ENCODE results near the gene RERE.
"Not testable (repeated sequence)": the region's sequence is repeated elsewhere in the genome, so short reads cannot be mapped to it uniquely, and the experiment has no call there.

RERE gene

GRCh38 chr1:8625981-8626898 lies 191.2 kb downstream of the RERE start:
- no peaks in the 10 kb centered on the region for H3K9me3 ChIP-seq (ENCODE audit: control insufficient read depth, low read length)
- no peaks in the 10 kb centered on the region for H3K27me3 ChIP-seq (replicated peaks; ENCODE audit: control insufficient read depth, insufficient read depth, low read length, poor library complexity, severe bottlenecking)
- no peaks in the 10 kb centered on the region for H3K36me3 ChIP-seq (ENCODE audit: control insufficient read depth, insufficient read depth, low read length)
- DNase-seq = no peak
- H3K4me1 ChIP-seq (ENCODE audit: control insufficient read depth, insufficient read depth, low read length, poor library complexity, severe bottlenecking) = no peaks in the 10 kb centered on the region
- no peak overlapping the region for H3K4me3 ChIP-seq (ENCODE audit: insufficient read depth, low read depth, low read length, poor library complexity, severe bottlenecking)
- H3K27ac ChIP-seq (ENCODE audit: insufficient read depth, low read length, poor library complexity, severe bottlenecking) = no peak overlapping the region

- no peak for DNase-seq
- Histone ChIP-seq H3K4me1 (ENCODE audit: control insufficient read depth, insufficient read depth, low read length, poor library complexity, severe bottlenecking) (no peaks in the 10 kb centered on the region), H3K9me3 (ENCODE audit: control insufficient read depth, low read length) (no peaks in the 10 kb centered on the region), H3K36me3 (ENCODE audit: control insufficient read depth, insufficient read depth, low read length) (no peaks in the 10 kb centered on the region), H3K4me3 (ENCODE audit: insufficient read depth, low read depth, low read length, poor library complexity, severe bottlenecking) (no peak overlapping the region), H3K27ac (ENCODE audit: insufficient read depth, low read length, poor library complexity, severe bottlenecking) (no peak overlapping the region), H3K27me3 (replicated peaks; ENCODE audit: control insufficient read depth, insufficient read depth, low read length, poor library complexity, severe bottlenecking) (no peaks in the 10 kb centered on the region)
Measured at GRCh38 chr1:8625491-8625890, 191.9 kb downstream of the RERE start.

GRCh38 chr1:8623651-8624192 lies 193.7 kb downstream of the RERE start:
- H3K27ac ChIP-seq (ENCODE audit: insufficient read depth, low read length, poor library complexity, severe bottlenecking); H3K4me1 ChIP-seq (ENCODE audit: control insufficient read depth, insufficient read depth, low read length, poor library complexity, severe bottlenecking); H3K4me3 ChIP-seq (ENCODE audit: insufficient read depth, low read depth, low read length, poor library complexity, severe bottlenecking); H3K9me3 ChIP-seq (ENCODE audit: control insufficient read depth, low read length); H3K27me3 ChIP-seq (replicated peaks; ENCODE audit: control insufficient read depth, insufficient read depth, low read length, poor library complexity, severe bottlenecking); H3K36me3 ChIP-seq (ENCODE audit: control insufficient read depth, insufficient read depth, low read length); DNase-seq: not testable (repeated sequence)

GRCh38 chr1:8621785-8622348 lies 195.6 kb downstream of the RERE start:
- not testable (repeated sequence) for H3K4me1 ChIP-seq (ENCODE audit: control insufficient read depth, insufficient read depth, low read length, poor library complexity, severe bottlenecking); H3K27ac ChIP-seq (ENCODE audit: insufficient read depth, low read length, poor library complexity, severe bottlenecking); H3K9me3 ChIP-seq (ENCODE audit: control insufficient read depth, low read length); H3K4me3 ChIP-seq (ENCODE audit: insufficient read depth, low read depth, low read length, poor library complexity, severe bottlenecking); H3K27me3 ChIP-seq (replicated peaks; ENCODE audit: control insufficient read depth, insufficient read depth, low read length, poor library complexity, severe bottlenecking); DNase-seq; H3K36me3 ChIP-seq (ENCODE audit: control insufficient read depth, insufficient read depth, low read length)

GRCh38 chr1:8621034-8621582 lies 196.3 kb downstream of the RERE start:
- not testable (repeated sequence) for H3K9me3 ChIP-seq (ENCODE audit: control insufficient read depth, low read length); H3K4me1 ChIP-seq (ENCODE audit: control insufficient read depth, insufficient read depth, low read length, poor library complexity, severe bottlenecking); H3K36me3 ChIP-seq (ENCODE audit: control insufficient read depth, insufficient read depth, low read length); DNase-seq; H3K27ac ChIP-seq (ENCODE audit: insufficient read depth, low read length, poor library complexity, severe bottlenecking); H3K4me3 ChIP-seq (ENCODE audit: insufficient read depth, low read depth, low read length, poor library complexity, severe bottlenecking); H3K27me3 ChIP-seq (replicated peaks; ENCODE audit: control insufficient read depth, insufficient read depth, low read length, poor library complexity, severe bottlenecking)

- not testable (repeated sequence) for DNase-seq; H3K36me3 ChIP-seq (ENCODE audit: control insufficient read depth, insufficient read depth, low read length); H3K9me3 ChIP-seq (ENCODE audit: control insufficient read depth, low read length); H3K27ac ChIP-seq (ENCODE audit: insufficient read depth, low read length, poor library complexity, severe bottlenecking); H3K4me3 ChIP-seq (ENCODE audit: insufficient read depth, low read depth, low read length, poor library complexity, severe bottlenecking); H3K27me3 ChIP-seq (replicated peaks; ENCODE audit: control insufficient read depth, insufficient read depth, low read length, poor library complexity, severe bottlenecking); H3K4me1 ChIP-seq (ENCODE audit: control insufficient read depth, insufficient read depth, low read length, poor library complexity, severe bottlenecking)
Measured at GRCh38 chr1:8619917-8620502, 197.4 kb downstream of the RERE start.

- DNase-seq; H3K4me1 ChIP-seq (ENCODE audit: control insufficient read depth, insufficient read depth, low read length, poor library complexity, severe bottlenecking); H3K9me3 ChIP-seq (ENCODE audit: control insufficient read depth, low read length); H3K4me3 ChIP-seq (ENCODE audit: insufficient read depth, low read depth, low read length, poor library complexity, severe bottlenecking); H3K27me3 ChIP-seq (replicated peaks; ENCODE audit: control insufficient read depth, insufficient read depth, low read length, poor library complexity, severe bottlenecking); H3K27ac ChIP-seq (ENCODE audit: insufficient read depth, low read length, poor library complexity, severe bottlenecking); H3K36me3 ChIP-seq (ENCODE audit: control insufficient read depth, insufficient read depth, low read length): not testable (repeated sequence)
Measured at GRCh38 chr1:8619419-8619818, 198.0 kb downstream of the RERE start.

- DNase-seq; H3K4me1 ChIP-seq (ENCODE audit: control insufficient read depth, insufficient read depth, low read length, poor library complexity, severe bottlenecking); H3K9me3 ChIP-seq (ENCODE audit: control insufficient read depth, low read length); H3K27ac ChIP-seq (ENCODE audit: insufficient read depth, low read length, poor library complexity, severe bottlenecking); H3K27me3 ChIP-seq (replicated peaks; ENCODE audit: control insufficient read depth, insufficient read depth, low read length, poor library complexity, severe bottlenecking); H3K36me3 ChIP-seq (ENCODE audit: control insufficient read depth, insufficient read depth, low read length); H3K4me3 ChIP-seq (ENCODE audit: insufficient read depth, low read depth, low read length, poor library complexity, severe bottlenecking): not testable (repeated sequence)
Measured at GRCh38 chr1:8616791-8617190, 200.6 kb downstream of the RERE start.

- not testable (repeated sequence) for H3K4me3 ChIP-seq (ENCODE audit: insufficient read depth, low read depth, low read length, poor library complexity, severe bottlenecking); H3K36me3 ChIP-seq (ENCODE audit: control insufficient read depth, insufficient read depth, low read length); H3K27me3 ChIP-seq (replicated peaks; ENCODE audit: control insufficient read depth, insufficient read depth, low read length, poor library complexity, severe bottlenecking); H3K27ac ChIP-seq (ENCODE audit: insufficient read depth, low read length, poor library complexity, severe bottlenecking); H3K9me3 ChIP-seq (ENCODE audit: control insufficient read depth, low read length); DNase-seq; H3K4me1 ChIP-seq (ENCODE audit: control insufficient read depth, insufficient read depth, low read length, poor library complexity, severe bottlenecking)
Measured at GRCh38 chr1:8611634-8612515, 205.6 kb downstream of the RERE start.

Measured in effector memory CD4-positive, alpha-beta T cell (primary cell).